K562 (cell line): Measurements from ENCODE around the gene COQ8A. TPM values are rescaled to one million over a fixed set of nuclear protein-coding genes. Genes with fewer than 3 reads are reported as not detected.

Experiments
- ADNP ChIP-seq: fragments of 200-800 bp; sonication (Bioruptor generic); IDR thresholded peaks from 2 replicates; pipeline ENCODE4 v1.6.1; 2016; ENCODE audit warnings: missing genetic modification characterization, missing compliant biosample characterization
- BCOR ChIP-seq: fragments of 450-650 bp; IDR thresholded peaks from 2 replicates; pipeline ENCODE4 v1.6.1; 2016
- BRD9 ChIP-seq: fragments of 450-650 bp; IDR thresholded peaks from 2 replicates; pipeline ENCODE4 v1.6.1; 2018; ENCODE audit warnings: low read depth; ENCODE audit not compliant: partially characterized antibody
- CBX3 ChIP-seq, 2 experiments: IDR thresholded peaks; 1 replicate in 1 of 2; 2 replicates in 1 of 2; pipeline ENCODE4 v1.6.1; 2012; ENCODE audit warnings: inconsistent platforms in 2 of 2, low read length in 2 of 2, borderline replicate concordance in 1 of 2, control low read depth in 1 of 2
- CREB3L1 ChIP-seq: fragments of 450-650 bp; IDR thresholded peaks from 2 replicates; pipeline ENCODE4 v1.6.1; 2014; ENCODE audit warnings: low read depth, mild to moderate bottlenecking, moderate library complexity, borderline replicate concordance
- CTBP1 ChIP-seq: fragments of 450-650 bp; IDR thresholded peaks from 2 replicates; pipeline ENCODE4 v1.6.1; 2016; ENCODE audit warnings: borderline replicate concordance
- ESRRB ChIP-seq: fragments of 250-450 bp; sonication (Bioruptor Pico); IDR thresholded peaks from 2 replicates; pipeline ENCODE4 v1.5.0; 2020; ENCODE audit warnings: mild to moderate bottlenecking, moderate library complexity, borderline replicate concordance
- FOXJ2 ChIP-seq: fragments of 200-800 bp; sonication (Bioruptor generic); IDR thresholded peaks from 2 replicates; pipeline ENCODE4 v1.6.1; 2016; ENCODE audit warnings: missing genetic modification characterization, missing compliant biosample characterization
- HBP1 ChIP-seq: fragments of 450-650 bp; formaldehyde crosslinking; IDR thresholded peaks from 2 replicates; pipeline ENCODE4 v1.4.0; 2022; ENCODE audit warnings: missing genetic modification characterization
- HIVEP1 ChIP-seq: fragments of 250-450 bp; sonication (Bioruptor Pico); IDR thresholded peaks from 2 replicates; pipeline ENCODE4 v1.4.0; 2020; ENCODE audit warnings: mild to moderate bottlenecking
- NONO ChIP-seq, 2 experiments: fragments of 200-400 bp in 1 of 2; fragments of 450-650 bp in 1 of 2; formaldehyde crosslinking in 1 of 2; IDR thresholded peaks; 2 replicates each; pipeline ENCODE4 v1.6.1; 2017; ENCODE audit warnings: low read depth in 2 of 2, mild to moderate bottlenecking in 2 of 2, moderate library complexity in 2 of 2, low read length in 1 of 2
- PTBP1 ChIP-seq: fragments of 200-400 bp; formaldehyde crosslinking; IDR thresholded peaks from 2 replicates; pipeline ENCODE4 v1.6.1; 2017; ENCODE audit warnings: low read depth, low read length
- SMARCE1 ChIP-seq: fragments of 450-650 bp; IDR thresholded peaks from 2 replicates; pipeline ENCODE4 v1.7.1; 2016; ENCODE audit warnings: mild to moderate bottlenecking
- SRSF7 ChIP-seq: fragments of 200-400 bp; formaldehyde crosslinking; optimal IDR thresholded peaks from 2 replicates; pipeline ENCODE3; 2017; ENCODE audit warnings: mild to moderate bottlenecking, low read depth, low read length
- TEAD4 ChIP-seq, 2 experiments: sonication (generic) in 1 of 2; formaldehyde crosslinking in 1 of 2; IDR thresholded peaks; 2 replicates each; pipeline versions ENCODE4 v1.6.1 to v1.8.0; 2012 to 2022; ENCODE audit warnings: borderline replicate concordance in 1 of 2, inconsistent platforms in 1 of 2, low read length in 1 of 2, mild to moderate bottlenecking in 1 of 2, missing genetic modification reagents in 1 of 2
- WHSC1 ChIP-seq: IDR thresholded peaks from one replicate; pipeline ENCODE4 v1.6.1; 2012; ENCODE audit warnings: low read length, control low read depth, inconsistent platforms
- ZFP36 ChIP-seq: fragments of 150-350 bp; IDR thresholded peaks from 2 replicates; pipeline ENCODE4 v1.6.1; 2018; ENCODE audit warnings: low read length, low read depth; ENCODE audit not compliant: partially characterized antibody
- ZFPM2 ChIP-seq: fragments of 250-450 bp; sonication (Bioruptor Pico); IDR thresholded peaks from 2 replicates; pipeline ENCODE4 v1.5.1; 2022; ENCODE audit warnings: mild to moderate bottlenecking
- ZNF134 ChIP-seq: fragments of 250-450 bp; sonication (Bioruptor Pico); conservative IDR thresholded peaks from 2 replicates; pipeline ENCODE4 v1.4.0; 2020
- ZNF232 ChIP-seq: sonication (generic); formaldehyde crosslinking; IDR thresholded peaks from 2 replicates; pipeline ENCODE4 v1.8.0; 2022; ENCODE audit warnings: mild to moderate bottlenecking, missing genetic modification reagents
- ZNF274 ChIP-seq: IDR thresholded peaks from 2 replicates; pipeline ENCODE4 v1.6.1; 2011; ENCODE audit warnings: low read depth, mild to moderate bottlenecking, low read length, moderate library complexity, borderline replicate concordance
- ZNF282 ChIP-seq: sonication (generic); formaldehyde crosslinking; IDR thresholded peaks from 2 replicates; pipeline ENCODE4 v1.8.1; 2023; ENCODE audit warnings: missing genetic modification reagents
- ZNF431 ChIP-seq: sonication (generic); formaldehyde crosslinking; IDR thresholded peaks from 2 replicates; pipeline ENCODE4 v1.8.0; 2022; ENCODE audit warnings: mild to moderate bottlenecking, missing genetic modification reagents
- ZNF511 ChIP-seq: sonication (generic); formaldehyde crosslinking; IDR thresholded peaks from 2 replicates; pipeline ENCODE4 v1.8.0; 2022; ENCODE audit warnings: mild to moderate bottlenecking, missing genetic modification reagents
- ZNF780A ChIP-seq: fragments of 250-450 bp; sonication (Bioruptor Pico); IDR thresholded peaks from 2 replicates; pipeline ENCODE4 v1.5.0; 2021; ENCODE audit warnings: mild to moderate bottlenecking
- polyA plus RNA-seq, 8 experiments: library from polyadenylated mRNA; depleted of rRNA in 4 of 8; stranded (reverse) in 5 of 8; unstranded in 3 of 8; fragments of >200 nt; fragmentation: Nextera tagmentation in 2 of 8; fragmentation: Illumina TruSeq in 1 of 8; extraction: Ambion mirVana in 2 of 8; extraction: Trizol in 1 of 8; gene quantifications; 2 replicates each; pipeline versions ENCODE4 v1.2.1 to v1.2.3, GENCODE V29; 2011 to 2014; ENCODE audit warnings: inconsistent platforms in 1 of 8, missing spikeins in 1 of 8
- total RNA-seq, 7 experiments: library from RNA; depleted of rRNA in 6 of 7; stranded (reverse); fragments of >200 nt in 6 of 7; fragmentation: Illumina TruSeq in 2 of 7; extraction: Trizol in 2 of 7; gene quantifications; 2 replicates each; pipeline versions ENCODE4 v1.2.1 to v1.2.3, GENCODE V29; 2011 to 2021; ENCODE audit warnings: low replicate concordance in 1 of 7

The COQ8A gene
- total and polyA plus RNA-seq, 9 of the 15 experiments (the other 6 are each of a cell fraction or from before 2014, with no cell fraction given): 2.6 to 54.3 (median 32.4) TPM

GRCh38 chr1:226950316-226950715, 10.2 kb downstream of the COQ8A start (continued):
- TF ChIP-seq TEAD4 (IDR thresholded peaks at IDR 0.05; ENCODE audit: low read length) (no peak), TEAD4 (CRISPR knock-in tag; IDR thresholded peaks at IDR 0.05; ENCODE audit: borderline replicate concordance) (0 out of 2 replicates have a peak, but pooled peaks have one; percentile 23), ZNF282 (CRISPR knock-in tag) (no peak), ADNP (tag) (peak; percentile 96), ZNF780A (CRISPR knock-in tag) (no peak), HBP1 (CRISPR knock-in tag) (no peak), CBX3 (IDR thresholded peaks at IDR 0.05; ENCODE audit: borderline replicate concordance in 1 of 2, low read length in 2 of 2) (peak in 1 of 2 experiments; percentile 64; a peak in 1 of 3 replicates), ZFPM2 (no peak), ZNF511 (no peak), FOXJ2 (tag) (no peak), WHSC1 (no peak), BRD9 (peak; percentile 54), PTBP1 (0 out of 2 replicates have a peak, but pooled peaks have one; percentile 52), CREB3L1 (no peak), ZNF274 (no peak), SRSF7 (no peak), HIVEP1 (CRISPR knock-in tag) (no peak), SMARCE1 (no peak), CTBP1 (no peak), ZNF431 (CRISPR knock-in tag) (0 out of 2 replicates have a peak, but pooled peaks have one; percentile 30), ZFP36 (peak; percentile 85), BCOR (peak; percentile 96), ZNF134 (CRISPR knock-in tag) (no peak), ZNF232 (CRISPR knock-in tag) (no peak), ESRRB (CRISPR knock-in tag) (no peak), NONO (IDR thresholded peaks at IDR 0.05; ENCODE audit: low read depth in 2 of 2, low read length in 1 of 2) (no peak)
